Measurements from ENCODE around the gene ABCC9.

The ABCC9 gene

DNA sequence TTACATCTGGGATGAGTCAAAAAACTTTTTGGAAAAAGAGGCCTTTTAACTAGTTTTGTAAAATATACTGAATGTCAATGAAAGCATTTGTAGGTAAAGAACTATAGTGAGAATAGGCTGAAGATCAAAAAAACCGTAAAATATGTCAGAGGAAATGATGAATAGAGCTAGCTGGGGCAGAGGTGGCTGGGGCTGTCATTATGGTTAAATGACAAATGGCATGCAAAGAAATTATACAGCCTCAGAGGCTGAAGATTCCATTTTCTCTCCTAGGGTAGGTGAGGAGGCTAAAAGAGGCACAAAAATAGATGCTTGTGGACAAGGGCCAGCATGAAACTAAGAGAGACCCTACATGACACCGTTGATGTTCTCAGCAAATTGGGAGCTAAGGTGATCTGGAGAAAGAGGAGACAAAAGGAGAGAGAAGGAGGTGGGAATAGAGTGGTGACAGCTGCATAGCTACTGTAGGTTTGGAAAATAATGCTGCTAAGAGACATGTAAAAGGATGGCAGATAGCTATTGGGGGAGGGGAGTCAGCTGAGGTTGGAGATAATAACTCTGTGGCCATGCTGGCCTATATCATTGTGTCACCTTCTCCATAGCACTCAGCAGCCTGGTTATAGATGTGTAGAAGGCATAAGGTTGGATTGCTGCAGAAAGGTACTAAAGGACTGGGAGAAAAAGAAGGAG lies 63.8 kb downstream of the ABCC9 start:
- no peak for DNase-seq

DNA sequence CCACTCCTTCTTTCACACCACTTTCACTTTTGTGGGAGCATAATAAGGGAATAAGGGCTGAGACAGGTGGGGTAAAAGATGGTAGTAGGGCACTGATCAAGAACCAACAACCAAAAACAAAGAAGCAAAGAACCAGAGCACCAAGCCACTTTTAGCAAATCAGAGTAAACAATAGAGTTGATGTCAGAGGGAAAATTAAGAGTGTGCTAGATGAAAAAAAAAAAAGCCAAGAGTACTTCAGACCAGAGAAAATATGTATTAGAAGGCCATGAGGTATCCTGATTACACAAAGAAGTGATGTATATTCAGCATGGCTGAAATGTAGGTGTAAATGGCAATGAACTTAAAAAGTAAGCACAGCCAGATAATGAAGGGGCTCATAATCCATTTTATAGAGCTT lies 75.4 kb downstream of the ABCC9 start:
- DNase-seq, result no peak

DNA sequence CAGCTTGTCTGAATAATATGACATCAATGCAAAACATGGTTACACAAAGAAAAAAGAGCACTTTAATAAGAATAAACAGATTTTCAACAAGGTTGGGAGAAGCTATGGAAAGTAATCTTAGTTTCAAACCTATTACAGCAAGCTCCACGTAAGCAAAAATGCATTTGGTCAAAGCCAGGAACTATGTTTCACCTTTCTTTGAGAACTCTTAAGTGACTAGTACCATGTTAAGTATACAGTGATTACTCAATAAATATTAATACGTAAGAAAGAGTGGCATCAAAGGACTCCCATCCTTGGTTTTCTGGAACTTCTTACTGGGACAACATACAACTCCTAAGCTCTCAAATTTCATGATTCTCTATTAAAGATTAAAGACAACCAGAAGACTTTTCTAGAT lies 80.7 kb downstream of the ABCC9 start:
- no peak for DNase-seq

DNA sequence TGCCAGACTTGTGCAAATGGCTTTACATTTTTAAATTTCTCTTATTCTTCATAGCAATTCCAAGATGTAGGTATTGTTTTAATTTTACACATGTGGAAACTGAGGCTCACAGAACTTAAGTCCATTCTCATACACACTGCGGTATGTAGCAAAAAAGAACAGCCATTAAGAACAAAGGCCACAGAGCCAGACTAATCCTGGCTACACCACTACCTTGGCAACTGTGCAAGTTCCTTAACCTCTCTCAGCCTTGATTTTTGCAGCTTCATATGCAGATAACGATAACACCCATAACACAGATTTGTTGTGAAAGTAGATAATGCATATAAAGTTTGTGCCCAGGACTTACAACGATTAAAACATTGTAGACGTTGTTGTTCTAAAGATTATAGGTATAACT lies 81.1 kb downstream of the ABCC9 start:
- no peak for DNase-seq

DNA sequence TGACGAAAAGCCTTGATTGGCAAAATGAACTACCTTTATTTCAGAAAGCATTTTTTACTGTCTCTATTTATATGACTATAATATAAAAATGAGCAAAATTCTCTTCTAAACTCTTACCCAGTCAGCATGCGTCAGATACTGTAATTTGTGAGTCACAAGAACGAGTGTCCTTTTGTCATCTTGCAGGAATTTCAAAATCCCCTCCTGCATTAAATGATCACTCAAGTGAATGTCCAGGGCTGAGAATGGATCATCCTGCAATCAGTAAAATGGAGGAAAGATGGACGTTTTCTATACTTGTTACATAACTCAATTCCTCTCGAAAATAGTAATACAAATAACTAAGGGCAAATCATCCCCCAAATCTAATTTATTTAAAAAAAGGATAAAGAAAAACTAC lies 89.0 kb downstream of the ABCC9 start:
- no peak for DNase-seq

DNA sequence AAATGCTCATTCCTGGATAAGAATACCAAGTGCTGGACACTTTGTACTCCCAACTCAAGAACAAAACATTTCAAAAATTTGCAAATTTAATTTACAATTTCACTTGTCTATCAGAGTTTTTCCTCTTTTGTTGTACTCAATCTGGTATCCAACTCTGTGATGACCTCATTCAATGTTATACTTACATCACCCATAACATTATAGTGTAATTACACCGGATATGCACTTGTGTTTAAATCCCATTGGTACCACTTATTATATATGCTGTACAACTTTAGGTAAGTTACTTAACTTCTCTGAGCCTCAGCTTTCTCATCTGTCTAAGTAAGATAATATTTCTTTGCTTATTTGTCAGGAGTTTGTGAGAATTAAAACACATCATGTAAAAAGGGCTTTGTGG lies 90.1 kb downstream of the ABCC9 start:
- DNase-seq, result no peak

DNA sequence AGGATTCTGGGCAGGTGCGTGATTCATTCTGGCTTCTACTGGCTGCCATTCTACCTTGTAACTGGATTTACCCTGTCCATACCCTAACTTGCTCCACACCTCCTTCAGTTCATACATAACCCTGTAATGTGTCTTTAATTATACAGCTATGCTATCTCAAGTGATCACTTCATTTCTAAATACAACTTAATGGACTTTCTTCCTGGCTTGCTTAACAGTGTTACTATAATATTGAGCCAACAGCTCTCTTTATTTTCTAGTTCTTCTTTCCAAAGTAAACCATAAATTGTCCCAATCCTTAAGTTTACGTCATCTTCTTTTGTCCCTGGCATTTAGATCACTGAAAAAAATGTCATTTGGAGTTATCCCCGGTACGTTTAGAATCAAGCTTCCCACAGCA lies 90.8 kb downstream of the ABCC9 start:
- no peak for DNase-seq

DNA sequence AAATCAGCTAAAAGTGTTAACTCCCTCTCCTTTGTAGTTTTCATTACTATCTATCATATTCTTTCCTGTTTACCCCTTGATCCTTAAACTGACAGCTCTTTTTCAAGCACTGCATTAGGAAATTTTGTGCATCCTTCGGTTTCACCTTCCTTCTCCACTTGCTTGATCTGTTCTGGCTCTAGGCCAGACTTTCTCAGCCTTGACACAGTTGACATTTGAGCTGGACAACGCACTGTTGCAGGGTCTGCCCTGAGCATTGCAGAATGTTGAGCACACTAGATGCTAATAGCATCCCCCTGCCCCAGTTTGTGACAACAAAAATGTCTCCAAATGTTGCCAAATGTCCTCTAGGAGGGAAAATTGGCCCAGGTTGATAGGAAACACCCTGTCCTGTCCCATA lies 91.3 kb downstream of the ABCC9 start:
- no peak for DNase-seq

DNA sequence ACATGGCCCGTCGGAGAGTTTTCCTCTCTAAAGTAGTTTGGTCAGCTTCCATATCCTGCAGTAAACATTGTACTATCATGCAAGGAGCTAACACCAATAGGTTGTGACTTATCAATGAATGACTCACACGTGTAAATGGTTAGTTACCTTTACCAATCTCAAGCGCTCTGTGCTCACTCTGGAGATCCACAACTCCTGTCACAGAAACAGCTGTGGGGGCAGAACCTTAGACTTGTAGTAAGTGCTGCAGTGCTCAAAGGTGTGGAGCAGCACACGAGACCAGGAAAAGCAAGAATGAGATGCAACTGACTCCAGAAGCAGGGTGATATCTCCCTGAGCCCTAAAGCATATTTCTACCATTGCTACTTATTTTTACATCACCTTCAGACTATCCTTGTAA lies 93.0 kb downstream of the ABCC9 start:
- no peak for DNase-seq

DNA sequence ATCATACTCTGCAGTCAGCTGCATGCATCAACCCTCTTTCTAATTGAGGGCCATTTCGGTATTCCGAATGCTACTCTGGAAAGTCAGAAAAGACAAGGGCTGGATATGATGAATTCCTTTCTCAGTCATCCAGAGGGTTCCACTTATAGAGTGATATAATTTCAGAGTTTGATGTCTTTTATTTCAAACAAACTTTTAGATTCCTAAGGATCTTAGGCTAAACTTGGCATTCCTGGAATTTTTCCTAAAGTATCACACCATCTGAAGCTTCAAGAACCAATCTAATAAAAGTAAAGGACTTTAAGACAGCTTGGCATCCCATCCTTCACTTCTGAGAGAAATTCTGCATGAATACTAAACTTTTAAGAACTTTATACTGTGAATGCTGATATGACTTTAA lies 97.4 kb downstream of the ABCC9 start:
- no peak for DNase-seq

DNA sequence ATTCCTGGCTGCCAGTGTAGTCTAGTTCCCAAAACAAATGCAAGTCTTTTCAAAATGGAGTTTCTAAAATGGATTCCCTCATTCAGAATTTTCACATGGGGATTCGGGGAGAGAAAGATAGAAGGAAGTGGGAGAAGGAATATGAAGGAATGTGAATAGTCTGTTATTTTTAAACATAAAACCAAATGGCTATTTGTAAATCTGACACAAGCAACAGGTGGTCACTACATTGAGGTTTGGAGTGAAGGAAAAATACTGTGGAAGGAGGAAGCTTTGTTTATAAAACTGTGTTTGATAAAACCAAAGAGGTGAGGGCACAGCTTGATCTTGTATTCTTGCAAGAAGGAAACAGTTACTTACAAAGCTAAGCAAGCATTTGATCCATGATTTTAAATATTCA lies 101.5 kb downstream of the ABCC9 start:
- DNase-seq, result no peak

DNA sequence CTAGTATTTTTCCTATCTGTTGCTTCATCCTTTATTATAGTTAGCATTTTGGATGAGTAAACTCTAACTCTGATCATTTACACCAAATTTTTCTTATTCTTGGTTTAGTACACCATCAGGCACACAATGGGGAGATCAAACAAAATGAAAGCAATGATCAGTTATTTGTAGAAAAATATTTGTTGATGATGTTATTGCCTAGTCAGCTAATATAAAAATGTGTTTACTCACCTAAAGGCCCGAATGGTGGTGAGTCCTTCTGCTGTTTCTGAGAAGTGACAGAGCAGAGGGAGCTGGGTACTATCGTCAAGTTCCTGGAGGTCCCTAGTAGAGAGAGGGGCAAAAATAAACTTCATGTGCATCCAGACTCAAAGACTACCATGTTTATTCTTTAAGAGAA lies 103.4 kb downstream of the ABCC9 start:
- no peak for DNase-seq

DNA sequence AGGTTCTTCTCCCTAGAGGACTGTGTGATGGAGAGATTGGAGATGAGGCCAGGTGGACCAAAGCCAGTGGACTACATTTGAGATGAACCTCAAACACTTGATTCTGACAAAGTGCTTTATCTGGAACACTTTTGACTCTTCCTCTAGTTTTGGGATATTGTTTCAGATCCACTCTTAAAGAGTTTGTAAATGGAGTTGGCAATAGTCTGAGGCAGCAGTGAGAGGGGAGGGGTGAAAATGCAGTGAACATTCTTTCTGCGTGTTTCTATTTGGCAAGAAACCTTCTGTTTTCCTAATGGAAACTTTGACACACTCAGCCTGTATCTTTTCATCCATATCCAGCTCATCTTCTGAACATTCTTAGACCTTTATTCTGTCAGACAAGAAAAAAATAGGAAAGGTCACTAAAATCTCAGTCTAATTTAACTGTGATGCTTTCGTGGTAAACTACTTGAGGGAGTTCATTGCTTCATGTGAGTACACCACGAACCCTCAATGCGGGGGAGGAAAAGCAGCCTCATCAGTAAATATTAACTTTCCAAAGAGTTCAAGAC lies 109.4 kb downstream of the ABCC9 start:
- DNase-seq, result no peak

DNA sequence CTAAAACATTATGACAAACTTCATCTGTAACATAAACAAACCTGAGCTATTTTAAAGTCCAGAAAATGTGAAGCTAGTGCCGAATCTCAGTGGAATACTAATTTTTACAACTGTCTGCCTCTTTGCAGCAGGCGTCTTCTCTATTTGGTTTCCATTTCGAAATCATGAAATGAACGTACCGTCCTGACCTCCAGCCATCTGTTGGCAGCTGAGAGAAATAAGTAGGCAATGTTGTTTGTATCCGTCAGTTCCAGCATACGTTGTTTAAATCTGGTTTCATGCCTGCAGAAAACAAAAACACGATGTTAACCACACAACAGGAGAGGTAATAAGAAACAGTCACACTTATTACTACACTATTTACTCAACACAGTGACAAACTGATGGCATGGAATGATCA lies 112.4 kb downstream of the ABCC9 start:
- DNase-seq, result no peak

DNA sequence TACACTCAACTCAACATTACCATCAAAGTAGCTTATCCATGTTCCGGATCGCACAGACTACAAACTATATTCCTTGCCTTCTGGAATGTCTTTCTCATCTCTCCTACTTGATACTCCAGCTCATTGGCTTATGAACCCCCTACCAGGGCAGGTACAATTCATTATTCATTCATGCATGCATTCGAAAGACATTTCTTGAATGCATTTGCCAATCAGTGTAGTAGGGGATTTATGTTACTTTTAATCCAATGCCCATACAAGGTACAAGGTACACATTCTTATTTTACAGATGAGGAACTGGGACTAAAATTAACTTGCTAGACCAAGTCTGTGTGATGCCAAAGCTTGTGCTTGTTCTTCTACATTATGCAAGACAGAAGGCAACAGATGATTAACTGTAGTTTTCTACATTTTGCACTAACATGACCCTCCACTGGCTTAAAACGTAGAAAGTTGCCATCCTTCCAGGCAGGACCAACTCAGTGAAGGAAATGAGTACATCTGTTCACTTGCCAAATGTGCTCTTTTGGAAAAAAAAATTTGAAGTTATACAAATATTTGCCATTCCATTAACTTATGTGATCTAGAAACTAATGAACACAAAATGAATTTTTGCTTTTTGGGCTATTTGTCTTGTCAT lies 113.0 kb downstream of the ABCC9 start:
- no peak for DNase-seq

DNA sequence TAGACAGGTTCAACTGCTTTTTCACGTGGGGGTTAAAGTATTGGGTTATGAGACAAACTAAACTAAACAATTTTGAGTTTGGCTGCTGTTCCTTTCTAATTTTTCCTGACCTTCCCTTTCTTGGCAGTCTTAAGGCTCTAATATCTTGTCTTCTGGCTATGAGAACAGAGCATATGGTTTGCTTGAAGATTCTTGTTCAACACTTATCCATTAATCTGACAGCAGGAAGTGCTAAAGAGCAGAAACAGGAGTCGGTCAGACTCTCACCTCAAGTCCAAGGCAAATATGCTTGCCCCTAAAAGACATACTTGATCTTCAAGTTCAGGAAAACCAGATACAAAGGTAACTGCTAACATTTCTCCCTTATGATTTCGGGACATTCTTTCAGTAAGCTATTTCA lies 114.1 kb downstream of the ABCC9 start:
- DNase-seq, result no peak

DNA sequence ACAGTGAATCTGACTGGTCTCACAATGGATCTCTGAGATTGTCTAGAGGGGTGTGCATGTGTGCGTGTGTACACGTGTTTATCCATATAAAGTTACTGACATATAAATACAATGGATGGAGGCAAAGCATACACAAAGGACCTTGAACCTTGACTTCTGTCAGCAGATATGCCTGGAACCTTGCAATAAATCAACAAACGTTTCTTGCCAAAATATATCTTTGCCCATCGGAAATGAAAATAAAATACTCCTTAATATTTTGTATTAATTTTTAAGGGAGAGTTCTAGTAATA lies 114.7 kb downstream of the ABCC9 start:
- DNase-seq, result no peak

DNA sequence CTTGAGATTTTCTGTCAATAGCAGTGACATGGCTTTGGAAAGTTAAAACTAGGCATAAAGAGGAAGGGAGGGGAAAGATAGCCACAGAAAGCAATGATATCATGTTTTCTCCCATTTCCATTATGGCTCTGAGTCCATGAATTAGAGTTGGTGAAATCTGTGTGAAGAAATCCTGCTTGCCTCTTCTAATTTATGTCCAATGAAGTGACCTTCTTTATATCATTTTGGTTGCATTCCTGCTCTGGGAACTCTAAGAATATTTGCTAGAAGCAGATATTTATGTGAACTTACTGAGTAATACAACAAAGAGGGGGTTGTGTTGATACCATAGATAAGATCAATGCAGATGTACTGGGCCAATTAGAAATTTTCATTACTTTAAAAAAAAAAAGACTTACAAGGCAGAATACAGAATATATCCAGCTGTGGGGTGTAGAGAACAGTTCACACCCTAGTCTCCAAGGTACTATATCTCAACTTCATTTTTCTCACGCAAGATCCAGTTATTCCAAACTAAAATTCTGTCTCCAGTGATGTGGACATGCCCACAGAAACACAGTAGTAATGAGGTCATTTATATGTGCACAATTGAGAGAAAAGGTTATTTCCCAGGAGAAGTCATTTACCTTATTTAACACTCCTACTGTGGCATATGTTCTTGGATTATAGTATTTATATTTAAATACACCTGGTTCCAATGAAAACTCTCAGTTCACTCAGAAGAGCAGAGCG lies 115.2 kb downstream of the ABCC9 start:
- DNase-seq, result no peak

DNA sequence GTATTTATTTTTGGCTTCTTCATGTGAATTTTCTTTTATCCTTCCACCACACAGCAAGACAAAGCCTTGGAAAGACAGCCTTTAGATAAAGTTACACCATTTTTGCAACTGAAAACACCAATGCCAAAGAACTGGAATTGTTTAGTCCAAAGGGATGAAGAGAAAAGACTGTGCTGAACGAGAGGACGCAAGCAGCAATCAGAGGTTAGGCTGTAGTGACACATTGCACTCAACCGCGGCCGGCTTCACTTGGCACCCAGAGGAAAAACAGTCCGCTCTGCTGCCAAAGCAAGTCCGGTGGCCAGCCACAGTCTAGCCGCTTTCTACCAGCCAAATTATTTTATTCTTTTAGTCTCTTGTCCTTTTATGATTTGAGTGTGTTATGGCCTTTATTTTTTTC lies 117.6 kb downstream of the ABCC9 start:
- no peak for DNase-seq

DNA sequence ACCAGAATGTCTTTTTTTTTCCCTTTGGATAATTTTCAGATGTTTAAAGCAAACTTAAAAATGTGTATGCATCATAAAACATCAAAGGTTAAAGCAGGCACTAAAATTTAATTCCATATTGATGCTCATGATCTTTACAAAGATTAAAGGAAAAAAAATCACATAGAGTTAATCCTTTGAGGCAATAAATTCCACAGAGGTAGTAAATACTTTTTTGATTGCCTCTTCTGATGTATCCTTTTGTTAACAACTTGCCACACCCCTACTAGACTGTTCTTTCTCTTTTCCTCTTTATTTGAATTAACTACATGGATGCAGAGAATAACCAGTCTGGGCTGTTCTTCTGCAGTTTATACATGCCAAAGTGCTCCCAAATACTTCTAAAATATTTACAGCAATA lies 121.5 kb downstream of the ABCC9 start:
- DNase-seq, result no peak

DNA sequence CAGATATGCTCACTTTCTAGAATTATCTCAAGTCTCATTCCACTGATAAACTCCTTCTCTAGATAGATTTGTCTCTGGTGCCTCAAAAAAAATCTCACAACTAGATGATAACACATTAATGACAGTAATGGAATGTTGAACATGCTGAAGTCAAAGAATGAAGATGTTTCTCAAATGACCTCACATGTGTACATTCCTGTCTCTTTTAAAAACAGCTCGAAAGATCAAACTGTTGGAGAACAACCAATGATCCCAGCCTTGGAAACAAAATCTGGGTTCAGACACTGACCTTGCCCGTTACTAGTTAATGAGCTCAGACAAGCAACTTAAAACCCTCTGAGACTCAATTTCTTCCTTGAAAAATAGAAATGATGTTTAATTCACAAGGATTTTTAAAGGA lies 122.0 kb downstream of the ABCC9 start:
- DNase-seq, result no peak

DNA sequence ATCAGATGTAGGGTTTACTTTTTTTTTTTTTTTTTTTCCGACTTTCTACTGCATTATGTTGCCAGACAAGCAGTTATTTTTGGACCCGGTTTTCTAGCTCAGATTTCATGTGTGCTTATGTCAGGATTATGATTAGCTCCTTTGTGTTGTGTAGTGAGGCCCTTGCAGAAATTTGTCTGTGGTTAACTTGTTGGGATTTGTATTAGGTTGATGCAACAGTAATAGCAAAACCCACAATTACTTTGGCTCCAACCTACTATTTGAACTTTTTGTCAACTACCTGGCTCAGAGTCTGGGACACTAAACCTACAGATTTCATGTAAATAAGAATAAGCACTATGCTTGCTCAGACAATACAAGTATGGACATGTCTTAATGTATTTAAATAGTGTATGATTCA lies 122.6 kb downstream of the ABCC9 start:
- no peak for DNase-seq

DNA sequence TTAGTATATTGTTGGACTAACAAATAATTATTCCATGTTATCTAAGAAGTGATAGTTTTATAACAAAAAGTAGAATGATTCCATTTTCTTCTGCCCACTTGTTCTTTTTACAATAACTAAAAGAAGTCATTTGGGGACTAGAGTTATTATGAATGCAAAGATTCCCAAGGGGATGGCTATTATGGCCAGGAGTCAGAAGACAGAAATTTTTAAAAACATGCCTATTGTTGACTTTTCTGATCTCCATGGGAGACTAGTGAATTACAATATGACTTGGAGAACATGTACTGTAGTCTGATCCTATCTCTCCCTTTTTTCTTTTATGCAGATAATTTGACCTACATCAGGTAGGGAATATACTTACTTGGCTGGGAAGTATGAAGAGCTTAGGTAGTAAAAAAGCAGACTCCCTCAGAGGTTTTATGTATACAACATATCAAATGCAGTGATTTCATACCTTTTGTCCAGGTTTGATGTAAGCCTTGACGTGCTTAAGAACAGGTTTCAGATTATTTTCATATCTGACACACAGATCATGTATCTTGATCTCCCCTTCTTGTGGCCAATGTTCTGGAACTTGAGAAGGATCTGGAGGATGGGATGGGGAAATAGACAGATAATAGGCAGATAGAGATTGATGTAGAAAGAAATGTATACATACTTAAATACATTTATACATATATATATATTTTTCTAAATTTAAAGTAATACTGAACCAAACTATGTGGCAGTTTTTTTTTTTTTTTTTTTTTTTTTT lies 125.7 kb downstream of the ABCC9 start:
- no peak for DNase-seq

DNA sequence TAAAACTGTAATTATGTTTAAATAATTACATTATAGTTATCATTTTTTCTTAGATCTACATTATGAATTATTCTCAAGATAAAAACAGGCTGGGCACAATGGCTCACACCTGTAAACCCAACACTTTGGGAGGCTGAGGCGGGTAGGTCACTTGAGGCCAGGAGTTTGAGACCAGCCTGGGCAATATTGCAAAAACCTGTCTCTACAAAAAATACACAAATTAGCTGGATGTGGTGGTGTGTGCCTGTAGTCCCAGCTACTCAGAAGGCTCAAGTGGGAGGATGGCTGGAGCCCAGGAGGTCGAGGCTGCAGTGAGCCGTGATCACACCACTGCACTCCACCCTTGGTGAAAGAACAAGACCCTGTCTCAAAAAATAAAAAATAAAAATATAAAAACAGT lies 126.4 kb downstream of the ABCC9 start:
- no peak for DNase-seq
